ENCODE data around the gene PRRC1. TPM values are rescaled to one million over a fixed set of nuclear protein-coding genes. Genes with fewer than 3 reads are reported as not detected.

The PRRC1 gene
- total RNA-seq, 2 experiments from 2014 or later = 35.8 to 47.1 TPM

- POLR2A ChIA-PET = no interaction called here
- Mint-ChIP-seq H3K27ac (no peak overlapping the region), H3K36me3 (ENCODE audit: low read depth) (no peaks in the 10 kb centered on the region), H3K4me3 (no peak overlapping the region), H3K27me3 (peaks cover 10% of the 10 kb centered on the region), H3K9me3 (ENCODE audit: low read depth) (no peaks in the 10 kb centered on the region), H3K4me1 (no peaks in the 10 kb centered on the region)
- intact Hi-C loops (cut with DNase I, micrococcal nuclease) = no loop called here
- DNase-seq = no peak
- CTCF ChIA-PET = no interaction called here
- no peak for ATAC-seq
Observed at GRCh38 chr5:127582773-127583370, 65.4 kb downstream of the PRRC1 start.

- Mint-ChIP-seq H3K36me3 (ENCODE audit: low read depth) (no peaks in the 10 kb centered on the region), H3K4me3 (no peak overlapping the region), H3K27ac (no peak overlapping the region), H3K27me3 (peaks cover 7% of the 10 kb centered on the region), H3K4me1 (no peaks in the 10 kb centered on the region), H3K9me3 (ENCODE audit: low read depth) (no peaks in the 10 kb centered on the region)
- intact Hi-C loops (cut with DNase I, micrococcal nuclease) = no loop called here
- CTCF ChIA-PET = no interaction called here
- POLR2A ChIA-PET = no interaction called here
- ATAC-seq (no peak), DNase-seq (no peak)
Observed at GRCh38 chr5:127583866-127584265, 66.4 kb downstream of the PRRC1 start.

- DNase-seq (no peak), ATAC-seq (no peak)
- Mint-ChIP-seq H3K27me3 (peaks cover 13% of the 10 kb centered on the region), H3K9me3 (ENCODE audit: low read depth) (no peaks in the 10 kb centered on the region), H3K4me1 (peaks cover 4% of the 10 kb centered on the region), H3K27ac (no peak overlapping the region), H3K36me3 (ENCODE audit: low read depth) (no peaks in the 10 kb centered on the region), H3K4me3 (no peak overlapping the region)
- intact Hi-C loops (cut with DNase I, micrococcal nuclease) = no loop called here
- POLR2A ChIA-PET = no interaction called here
- CTCF ChIA-PET = interaction anchor here (0.6 to 1.2 kb wide), 3 partner anchors 19 to 140 kb away, joined by 3 to 5 read pairs (median 3); no protein-coding TSS in a partner anchor
Observed at GRCh38 chr5:127585661-127586060, 68.2 kb downstream of the PRRC1 start.

GRCh38 chr5:127586066-127586770 lies 68.8 kb downstream of the PRRC1 start:
- Mint-ChIP-seq H3K36me3 (ENCODE audit: low read depth) (no peaks in the 10 kb centered on the region), H3K9me3 (ENCODE audit: low read depth) (no peaks in the 10 kb centered on the region), H3K4me1 (peaks cover 5% of the 10 kb centered on the region), H3K27me3 (peaks cover 13% of the 10 kb centered on the region), H3K4me3 (no peak overlapping the region), H3K27ac (no peak overlapping the region)
- ATAC-seq = no peak
- DNase-seq = no peak
- ChIA-PET POLR2A (no interaction called here), CTCF (interaction anchor here (0.6 to 1.2 kb wide), 3 partner anchors 18 to 1625 kb away, joined by 3 read pairs; no protein-coding TSS in a partner anchor)
- intact Hi-C loops (cut with DNase I, micrococcal nuclease) = no loop called here

- DNase-seq = no peak
- no peak for ATAC-seq
- H3K27ac Mint-ChIP-seq = no peak overlapping the region
- ChIA-PET CTCF (interaction anchor here (0.6 to 1.1 kb wide), 2 partner anchors 23 to 1625 kb away, joined by 3 read pairs; no protein-coding TSS in a partner anchor), POLR2A (no interaction called here)
- intact Hi-C loops (cut with DNase I, micrococcal nuclease) = no loop called here
- H3K9me3 Mint-ChIP-seq (ENCODE audit: low read depth) = no peaks in the 10 kb centered on the region
- no peak overlapping the region for H3K4me3 Mint-ChIP-seq
- peaks cover 5% of the 10 kb centered on the region for H3K4me1 Mint-ChIP-seq
- H3K36me3 Mint-ChIP-seq (ENCODE audit: low read depth) = no peaks in the 10 kb centered on the region
- peaks cover 13% of the 10 kb centered on the region for H3K27me3 Mint-ChIP-seq
Observed at GRCh38 chr5:127586811-127587210, 69.4 kb downstream of the PRRC1 start.

- H3K36me3 Mint-ChIP-seq (ENCODE audit: low read depth) = no peaks in the 10 kb centered on the region
- DNase-seq (no peak), ATAC-seq (no peak)
- H3K27me3 Mint-ChIP-seq = peaks cover 13% of the 10 kb centered on the region
- no peak overlapping the region for H3K27ac Mint-ChIP-seq
- ChIA-PET CTCF (interaction anchor here (0.6 kb wide), 1 partner anchor 1626 kb away, joined by 3 read pairs; no protein-coding TSS in a partner anchor), POLR2A (no interaction called here)
- intact Hi-C loops (cut with DNase I, micrococcal nuclease) = no loop called here
- no peaks in the 10 kb centered on the region for H3K9me3 Mint-ChIP-seq (ENCODE audit: low read depth)
- no peak overlapping the region for H3K4me3 Mint-ChIP-seq
- H3K4me1 Mint-ChIP-seq = peaks cover 5% of the 10 kb centered on the region
Observed at GRCh38 chr5:127587246-127587917, 69.9 kb downstream of the PRRC1 start.

- H3K9me3 Mint-ChIP-seq (ENCODE audit: low read depth) = no peaks in the 10 kb centered on the region
- H3K36me3 Mint-ChIP-seq (ENCODE audit: low read depth) = no peaks in the 10 kb centered on the region
- ChIA-PET POLR2A (no interaction called here), CTCF (no interaction called here)
- no peak overlapping the region for H3K27ac Mint-ChIP-seq
- ATAC-seq = no peak
- DNase-seq = no peak
- H3K4me3 Mint-ChIP-seq = no peak overlapping the region
- peaks cover 9% of the 10 kb centered on the region for H3K27me3 Mint-ChIP-seq
- peaks cover 5% of the 10 kb centered on the region for H3K4me1 Mint-ChIP-seq
- intact Hi-C loops (cut with DNase I, micrococcal nuclease) = no loop called here
Observed at GRCh38 chr5:127588368-127588767, 70.9 kb downstream of the PRRC1 start.

GRCh38 chr5:127589309-127590030 lies 72.0 kb downstream of the PRRC1 start:
- Mint-ChIP-seq H3K4me3 (no peak overlapping the region), H3K36me3 (ENCODE audit: low read depth) (no peaks in the 10 kb centered on the region), H3K9me3 (ENCODE audit: low read depth) (no peaks in the 10 kb centered on the region), H3K27ac (no peak overlapping the region), H3K4me1 (peaks cover 5% of the 10 kb centered on the region), H3K27me3 (peaks cover 8% of the 10 kb centered on the region)
- intact Hi-C loops (cut with DNase I, micrococcal nuclease) = no loop called here
- POLR2A ChIA-PET = no interaction called here
- ATAC-seq (no peak), DNase-seq (no peak)
- CTCF ChIA-PET = no interaction called here

GRCh38 chr5:127590156-127590722 lies 72.8 kb downstream of the PRRC1 start:
- Mint-ChIP-seq H3K36me3 (ENCODE audit: low read depth) (no peaks in the 10 kb centered on the region), H3K27me3 (peaks cover 8% of the 10 kb centered on the region), H3K4me1 (peaks cover 5% of the 10 kb centered on the region), H3K4me3 (no peak overlapping the region), H3K9me3 (ENCODE audit: low read depth) (no peaks in the 10 kb centered on the region), H3K27ac (no peak overlapping the region)
- DNase-seq (no peak), ATAC-seq (peak; percentile 47)
- intact Hi-C loops (cut with DNase I, micrococcal nuclease) = no loop called here
- POLR2A ChIA-PET = no interaction called here
- CTCF ChIA-PET = no interaction called here

GRCh38 chr5:127595484-127596368 lies 78.3 kb downstream of the PRRC1 start:
- intact Hi-C loops (cut with DNase I, micrococcal nuclease) = no loop called here
- Mint-ChIP-seq H3K27me3 (peaks cover under 1% of the 10 kb centered on the region), H3K4me1 (peaks cover 10% of the 10 kb centered on the region), H3K27ac (no peak overlapping the region), H3K36me3 (ENCODE audit: low read depth) (no peaks in the 10 kb centered on the region), H3K4me3 (no peak overlapping the region), H3K9me3 (ENCODE audit: low read depth) (no peaks in the 10 kb centered on the region)
- ChIA-PET CTCF (no interaction called here), POLR2A (no interaction called here)
- DNase-seq = no peak
- no peak for ATAC-seq

GRCh38 chr5:127596501-127596900 lies 79.1 kb downstream of the PRRC1 start:
- ChIA-PET CTCF (no interaction called here), POLR2A (no interaction called here)
- Mint-ChIP-seq H3K27ac (no peak overlapping the region), H3K4me1 (peaks cover 10% of the 10 kb centered on the region), H3K9me3 (ENCODE audit: low read depth) (no peaks in the 10 kb centered on the region), H3K36me3 (ENCODE audit: low read depth) (no peaks in the 10 kb centered on the region), H3K27me3 (no peaks in the 10 kb centered on the region), H3K4me3 (no peak overlapping the region)
- no peak for DNase-seq
- no peak for ATAC-seq
- intact Hi-C loops (cut with DNase I, micrococcal nuclease) = no loop called here

All from activated CD4-positive, alpha-beta T cell treated with anti-CD3 and anti-CD28 coated beads for 36 hours (primary cell).